Omental fat pad (tissue), 4 donors: ENCODE results near the gene THY1. TPM values are rescaled to one million over a fixed set of nuclear protein-coding genes. Genes with fewer than 3 reads are reported as not detected.
A peak's percentile ranks its signal among the peaks of the same experiment; 100 is the strongest.
"Not testable (repeated sequence)": the region's sequence is repeated elsewhere in the genome, so short reads cannot be mapped to it uniquely, and the experiment has no call there.

Experiments used
- ATAC-seq: fragments of 150-250 bp; one replicate; pipeline ENCODE4 v1.9.1; 2016; ENCODE audit warnings: mild to moderate bottlenecking, moderate library complexity; ENCODE audit not compliant: low FRiP score
- DNase-seq: peaks from one replicate; pipeline ENCODE4 v3.0.0-alpha.2; 2019; ENCODE audit warnings: low spot score
- total RNA-seq, 4 donors: library from RNA; depleted of rRNA; stranded (reverse); fragments of >200 nt; gene quantifications; one replicate each; pipeline ENCODE4 v1.1.0, GENCODE V29; 2016
- TF ChIP-seq, protein P1 (sequence below), 3 donors: fragments of 450-650 bp; IDR thresholded peaks; one replicate each; pipeline ENCODE4 v1.5.1; 2016 to 2017; ENCODE audit warnings: antibody characterized with exemption in 3 of 3, mild to moderate bottlenecking in 3 of 3, moderate library complexity in 2 of 3

The THY1 gene
- total RNA-seq, 4 donors from 2014 or later = 12.0 to 71.5 (median 33.3) TPM

DNA sequence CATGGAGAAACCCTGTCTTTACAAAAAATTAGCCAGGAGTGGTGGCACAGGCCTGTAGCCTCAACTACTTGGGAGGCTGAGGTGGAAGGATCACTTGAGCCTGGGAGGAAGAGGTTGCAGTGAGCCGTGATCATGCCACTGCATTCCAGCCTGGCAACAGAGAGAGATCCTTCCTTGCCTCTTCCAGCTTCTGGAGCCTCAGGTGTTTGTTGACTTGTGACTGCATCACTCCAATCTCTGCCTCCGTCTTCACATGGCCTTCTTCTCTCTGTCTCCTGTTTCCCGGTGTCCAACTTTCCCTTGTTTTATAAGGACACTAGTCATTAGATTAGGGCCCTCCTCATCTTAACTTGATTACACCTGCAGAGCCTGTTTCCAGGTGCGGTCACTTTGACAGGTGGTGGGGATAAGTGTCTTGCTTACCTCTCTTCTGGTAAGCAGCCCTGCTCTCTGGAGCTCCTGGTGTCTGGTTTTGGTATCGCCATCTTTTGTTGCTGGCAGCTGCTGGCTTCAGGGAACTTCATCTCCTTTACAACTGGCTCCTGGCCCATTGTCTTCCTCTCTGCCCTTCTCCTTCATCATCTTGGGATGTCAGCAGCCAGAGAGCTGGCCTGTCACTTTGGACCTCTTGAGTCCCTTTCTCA, 33.2 kb downstream of the THY1 start:
- ATAC-seq = no peak
- TF ChIP-seq, protein P1, sequence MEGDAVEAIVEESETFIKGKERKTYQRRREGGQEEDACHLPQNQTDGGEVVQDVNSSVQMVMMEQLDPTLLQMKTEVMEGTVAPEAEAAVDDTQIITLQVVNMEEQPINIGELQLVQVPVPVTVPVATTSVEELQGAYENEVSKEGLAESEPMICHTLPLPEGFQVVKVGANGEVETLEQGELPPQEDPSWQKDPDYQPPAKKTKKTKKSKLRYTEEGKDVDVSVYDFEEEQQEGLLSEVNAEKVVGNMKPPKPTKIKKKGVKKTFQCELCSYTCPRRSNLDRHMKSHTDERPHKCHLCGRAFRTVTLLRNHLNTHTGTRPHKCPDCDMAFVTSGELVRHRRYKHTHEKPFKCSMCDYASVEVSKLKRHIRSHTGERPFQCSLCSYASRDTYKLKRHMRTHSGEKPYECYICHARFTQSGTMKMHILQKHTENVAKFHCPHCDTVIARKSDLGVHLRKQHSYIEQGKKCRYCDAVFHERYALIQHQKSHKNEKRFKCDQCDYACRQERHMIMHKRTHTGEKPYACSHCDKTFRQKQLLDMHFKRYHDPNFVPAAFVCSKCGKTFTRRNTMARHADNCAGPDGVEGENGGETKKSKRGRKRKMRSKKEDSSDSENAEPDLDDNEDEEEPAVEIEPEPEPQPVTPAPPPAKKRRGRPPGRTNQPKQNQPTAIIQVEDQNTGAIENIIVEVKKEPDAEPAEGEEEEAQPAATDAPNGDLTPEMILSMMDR (IDR thresholded peaks at IDR 0.05) = no peak
- DNase-seq = no peak

- TF ChIP-seq, protein P1 (IDR thresholded peaks at IDR 0.05) = no peak
- DNase-seq (no peak), ATAC-seq (no peak)
Measured at GRCh38 chr11:119388103-119388502, 34.9 kb downstream of the THY1 start.

- ATAC-seq (no peak), DNase-seq (no peak)
- TF ChIP-seq, protein P1 (IDR thresholded peaks at IDR 0.05) = no peak
Measured at GRCh38 chr11:119384332-119384731, 38.6 kb downstream of the THY1 start.

GRCh38 chr11:119382513-119382912, 40.5 kb downstream of the THY1 start:
- ATAC-seq, DNase-seq: not testable (repeated sequence)

DNA sequence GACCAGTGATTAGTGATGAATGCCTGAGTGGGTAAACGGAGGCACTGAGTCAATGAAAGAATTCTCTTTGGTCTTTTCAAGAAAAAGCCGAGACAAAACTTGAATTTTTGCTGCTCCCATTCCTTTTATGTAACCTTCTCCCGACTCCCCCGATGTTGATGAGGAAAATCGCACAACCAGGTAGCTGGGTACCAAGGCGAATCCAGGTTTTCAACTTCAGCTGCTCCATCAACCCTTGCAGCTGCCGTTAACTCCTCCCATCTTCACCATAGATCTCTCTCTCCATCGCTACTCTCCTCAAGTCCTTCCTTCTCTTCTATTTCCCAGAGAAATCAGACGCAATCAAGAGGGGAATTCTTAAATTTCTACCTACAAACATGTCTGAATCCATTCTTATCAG, 40.9 kb downstream of the THY1 start:
- TF ChIP-seq, protein P1 (IDR thresholded peaks at IDR 0.05) = no peak
- no peak for ATAC-seq
- DNase-seq = no peak

DNA sequence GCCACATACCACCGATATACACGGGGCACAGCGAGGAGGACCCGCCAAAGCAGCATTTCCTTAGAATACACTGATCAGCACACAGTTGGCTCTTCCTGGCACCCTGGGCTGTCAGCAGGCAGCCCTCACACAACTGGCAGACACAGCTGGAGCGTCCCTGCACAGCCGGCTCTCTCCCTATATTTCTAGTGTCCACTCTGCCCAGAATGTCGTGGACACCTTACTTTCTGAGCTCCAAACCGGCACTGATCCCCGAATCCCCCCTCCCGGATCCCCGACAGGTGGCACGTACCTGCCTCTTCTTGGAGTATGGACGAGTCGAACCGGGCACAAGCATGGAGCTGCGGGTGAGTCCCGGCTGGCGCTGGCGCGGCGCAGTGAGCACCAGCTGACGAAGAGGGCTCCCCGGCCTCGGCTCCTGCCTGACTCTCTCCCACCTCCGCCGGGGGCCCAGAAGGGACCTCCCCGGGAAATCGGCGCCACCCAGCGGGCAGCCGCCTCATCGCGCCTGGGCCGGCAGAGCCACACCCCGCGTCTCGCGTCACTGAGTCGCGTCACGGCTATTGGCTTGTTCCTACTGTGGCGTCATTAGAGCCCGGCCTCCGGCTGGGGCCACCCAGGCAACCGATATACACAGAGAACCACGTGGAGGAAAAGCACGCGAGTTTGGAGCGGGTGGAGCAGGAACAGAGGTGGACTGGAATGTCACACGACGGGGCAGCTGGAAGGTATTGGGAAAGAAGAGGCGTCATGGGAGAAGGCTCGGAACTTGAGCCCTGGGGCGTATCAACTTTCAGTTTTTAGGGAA, 41.6 kb downstream of the THY1 start, which contains the start of gene USP2:
USP2 (minus strand) TSS at position 510 of the 808 bp plus-strand sequence. CDS start 8,210 bp downstream, outside the sequence.
- ATAC-seq = peak; percentile 97
- TF ChIP-seq, protein P1 (IDR thresholded peaks at IDR 0.05) = peak in 2 of 3 donors; percentile 16 to 62
- DNase-seq = peak; percentile 91

- ATAC-seq (no peak), DNase-seq (no peak)
- TF ChIP-seq, protein P1 (IDR thresholded peaks at IDR 0.05) = no peak
Measured at GRCh38 chr11:119380827-119381180, 42.2 kb downstream of the THY1 start.
